HG03521 (cell line): Measurements from ENCODE around the gene STX8.
"Not testable (repeated sequence)": the region's sequence is repeated elsewhere in the genome, so short reads cannot be mapped to it uniquely, and the experiment has no call there.

Source experiments
- ATAC-seq: cut with Tn5 transposase; IDR thresholded peaks from one replicate; pipeline ENCODE4 v1.9.1; 2021; ENCODE audit warnings: mild to moderate bottlenecking, moderate library complexity; ENCODE audit not compliant: unreplicated experiment

Gene STX8

DNA sequence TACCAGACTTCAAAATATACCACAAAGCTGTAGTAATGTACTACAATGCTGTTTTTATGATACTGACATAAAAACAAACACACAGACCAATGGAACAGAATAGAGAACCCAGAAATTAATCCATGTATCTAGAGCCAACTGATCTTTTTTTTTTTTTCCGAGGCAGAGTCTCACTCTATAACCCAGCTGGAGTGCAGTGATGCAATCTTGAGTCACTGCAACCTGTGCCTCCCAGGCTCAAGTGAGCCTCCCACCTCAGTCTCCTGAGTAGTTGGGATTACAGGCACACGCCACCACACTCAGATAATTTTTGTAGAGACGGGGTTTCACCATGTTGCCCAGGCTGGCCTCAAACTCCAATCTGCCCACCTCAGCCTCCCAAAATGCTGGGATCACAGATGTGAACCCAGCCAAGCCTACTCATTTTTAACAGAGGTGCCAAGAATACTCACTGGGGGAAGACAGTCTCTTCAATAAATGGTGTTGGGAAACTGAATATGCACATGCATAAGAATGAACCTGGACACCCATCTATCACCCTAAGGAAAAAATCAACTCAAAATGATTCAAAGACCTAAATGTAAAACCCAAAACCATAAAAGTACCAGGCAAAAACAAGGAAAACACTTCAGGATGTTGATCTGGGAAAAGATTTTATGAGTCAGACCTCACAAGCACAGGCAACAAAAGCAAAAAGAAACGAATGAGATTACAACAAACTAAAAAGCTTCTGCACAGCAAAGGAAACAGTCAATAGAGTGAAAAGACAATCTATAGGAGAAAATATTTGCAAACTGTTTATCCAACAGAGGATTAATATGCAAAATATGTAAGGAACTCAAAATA lies 63.1 kb downstream of the STX8 start:
- ATAC-seq: no peak

DNA sequence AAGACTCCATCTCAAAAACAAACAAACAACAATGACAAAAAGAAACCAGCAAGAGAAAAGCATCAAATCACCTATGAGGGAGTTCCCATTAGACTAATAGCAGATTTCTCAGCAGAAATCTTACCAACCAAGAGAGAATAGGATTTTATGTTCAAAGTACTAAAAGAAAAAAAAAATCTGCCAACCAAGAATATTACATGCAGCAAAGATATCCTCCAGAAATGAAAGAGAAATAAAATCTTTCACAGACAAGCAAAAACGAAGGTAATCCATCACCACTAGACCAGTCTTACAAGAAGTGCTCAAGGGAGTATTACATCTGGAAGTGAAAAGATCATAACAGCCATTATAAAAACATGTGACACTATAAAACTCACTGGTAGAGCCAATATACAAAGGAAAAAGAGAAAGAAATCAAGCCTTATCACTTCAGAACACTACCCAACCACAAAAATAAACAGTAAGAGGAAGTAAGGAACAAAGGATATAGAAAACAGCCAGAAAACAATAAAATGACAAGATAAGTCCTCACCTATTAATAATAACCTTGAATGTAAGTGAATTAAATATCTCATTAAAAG lies 66.3 kb downstream of the STX8 start:
- no peak for ATAC-seq

DNA sequence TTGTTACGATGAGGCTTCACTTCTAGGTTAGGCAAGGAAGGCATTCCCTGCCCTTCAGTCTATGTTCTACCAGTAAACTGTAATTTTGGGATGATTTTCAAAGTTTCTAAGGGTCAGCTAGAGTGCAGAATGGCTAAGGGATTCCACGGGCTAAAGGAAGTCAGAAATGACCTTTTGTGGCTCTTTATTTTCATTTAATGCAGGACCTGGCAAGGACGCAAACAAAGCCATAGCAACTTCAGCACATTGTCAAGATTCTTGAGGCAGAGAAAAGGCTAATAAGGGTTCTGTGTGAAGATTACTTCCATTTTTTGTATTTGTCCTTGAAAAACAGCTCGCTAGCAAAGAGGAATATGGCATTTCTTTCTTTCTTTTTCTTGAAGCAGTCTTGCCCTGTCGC lies 76.6 kb downstream of the STX8 start:
- ATAC-seq: no peak

DNA sequence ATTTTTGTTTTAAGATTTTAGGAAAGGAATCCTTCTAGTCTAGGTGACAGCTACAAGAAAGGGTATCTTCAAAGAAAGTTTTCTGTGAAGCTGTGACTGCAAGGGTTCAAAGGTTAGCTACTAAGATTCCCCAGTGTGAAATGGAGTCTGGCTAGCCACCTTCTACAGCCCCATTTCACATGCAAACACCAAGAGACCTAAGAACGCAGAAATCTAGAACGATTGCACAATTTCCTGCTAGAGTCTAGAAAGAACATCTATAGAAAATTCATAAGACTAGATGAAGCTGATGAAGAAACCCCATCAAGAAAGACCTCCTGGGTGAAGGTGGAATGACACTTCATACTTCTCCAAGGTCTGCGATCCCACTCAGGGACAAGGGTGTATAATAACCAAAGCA lies 77.1 kb downstream of the STX8 start:
- ATAC-seq: no peak

DNA sequence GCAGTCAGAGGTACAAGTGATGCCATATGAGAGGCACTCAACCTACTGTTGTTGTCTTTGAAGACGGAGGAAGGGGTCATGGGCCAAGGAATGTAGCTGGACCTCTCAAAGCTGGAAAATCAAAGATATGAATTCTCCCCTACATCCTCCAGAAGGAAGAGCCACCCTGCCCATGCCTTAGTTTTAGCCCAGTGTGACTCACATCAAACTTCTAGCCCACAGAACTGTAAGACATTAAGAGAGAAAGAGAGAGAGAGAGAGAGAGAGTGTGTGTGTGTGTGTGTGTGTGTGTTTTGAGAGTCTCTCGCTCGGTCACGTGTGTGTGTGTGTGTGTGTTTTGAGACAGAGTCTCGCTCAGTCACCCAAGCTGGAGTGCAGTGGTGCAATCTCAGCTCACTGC lies 87.1 kb downstream of the STX8 start:
- ATAC-seq: no peak

DNA sequence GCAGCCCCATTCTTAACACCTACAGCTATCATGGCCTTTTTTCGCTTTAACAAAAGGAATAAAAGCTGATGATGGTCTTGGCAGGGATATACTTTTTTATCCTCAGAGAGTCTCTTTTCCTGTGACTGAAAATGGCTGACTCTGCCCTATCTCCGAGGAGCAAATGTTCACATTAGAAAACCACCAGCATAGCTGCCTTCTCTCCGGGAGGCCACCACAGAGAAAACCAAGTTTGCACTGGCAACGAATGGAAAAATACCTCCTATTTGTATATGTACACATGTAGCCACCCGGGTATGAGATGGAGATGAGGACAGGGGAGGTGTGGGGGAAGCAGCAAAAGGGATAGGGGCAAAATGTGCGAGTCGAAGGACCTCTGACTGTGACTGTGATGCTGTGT lies 88.2 kb downstream of the STX8 start:
- no peak for ATAC-seq

DNA sequence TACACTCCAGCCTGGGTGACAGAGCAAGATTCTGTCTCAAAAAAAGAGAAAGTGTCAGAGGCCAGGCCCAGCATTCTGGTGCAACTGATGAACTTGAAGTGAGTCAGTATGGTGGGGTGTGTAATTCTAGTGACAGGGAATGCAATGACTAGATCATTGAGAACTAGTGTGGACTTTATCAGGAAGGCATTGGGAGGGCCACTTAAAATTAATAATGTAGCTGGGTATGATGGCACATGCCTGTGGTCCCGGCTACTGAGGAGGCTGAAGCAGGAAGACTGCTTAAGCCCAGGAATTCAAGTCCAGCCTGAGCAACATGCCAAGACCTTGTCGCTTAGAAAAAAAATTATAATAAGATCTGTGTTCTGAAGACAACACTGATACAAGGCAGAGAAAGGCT lies 90.8 kb downstream of the STX8 start:
- no peak for ATAC-seq

DNA sequence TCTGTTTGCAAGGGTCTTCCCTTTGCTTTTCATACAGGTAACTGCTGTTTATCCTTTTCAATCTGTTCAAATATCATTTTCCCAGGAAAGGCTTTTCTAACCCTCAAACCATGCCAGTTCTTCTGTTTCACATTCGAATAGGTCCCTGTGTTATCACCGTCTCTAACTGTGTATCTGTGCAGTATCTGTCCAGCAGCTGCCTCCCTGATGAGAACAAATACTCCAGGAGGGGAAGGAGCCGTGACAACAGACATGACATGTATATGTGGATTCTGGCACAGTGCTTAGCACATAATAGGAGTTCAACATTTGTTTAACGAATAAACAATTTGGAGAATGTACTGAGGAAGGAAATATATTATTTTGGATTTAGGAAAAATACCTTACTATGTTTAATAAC lies 95.7 kb downstream of the STX8 start:
- ATAC-seq: no peak

DNA sequence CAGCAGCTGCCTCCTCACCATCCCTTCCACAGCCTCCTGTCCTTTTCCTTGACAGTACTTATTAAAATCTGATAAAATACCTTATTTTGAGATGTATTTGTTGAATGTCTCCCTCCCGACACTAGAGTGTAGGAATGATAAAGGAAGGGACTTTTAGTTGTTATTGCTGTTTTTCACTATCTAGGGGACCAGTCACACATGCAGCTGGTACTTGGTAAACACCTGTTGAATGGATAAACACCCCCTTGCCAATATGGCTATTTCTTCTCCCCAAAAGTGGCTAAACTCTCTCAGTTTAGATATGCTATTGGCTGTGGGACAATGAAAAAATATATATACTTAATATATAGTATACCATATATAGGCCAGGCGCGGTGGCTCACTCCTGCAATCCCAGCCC lies 96.7 kb downstream of the STX8 start:
- ATAC-seq: no peak

DNA sequence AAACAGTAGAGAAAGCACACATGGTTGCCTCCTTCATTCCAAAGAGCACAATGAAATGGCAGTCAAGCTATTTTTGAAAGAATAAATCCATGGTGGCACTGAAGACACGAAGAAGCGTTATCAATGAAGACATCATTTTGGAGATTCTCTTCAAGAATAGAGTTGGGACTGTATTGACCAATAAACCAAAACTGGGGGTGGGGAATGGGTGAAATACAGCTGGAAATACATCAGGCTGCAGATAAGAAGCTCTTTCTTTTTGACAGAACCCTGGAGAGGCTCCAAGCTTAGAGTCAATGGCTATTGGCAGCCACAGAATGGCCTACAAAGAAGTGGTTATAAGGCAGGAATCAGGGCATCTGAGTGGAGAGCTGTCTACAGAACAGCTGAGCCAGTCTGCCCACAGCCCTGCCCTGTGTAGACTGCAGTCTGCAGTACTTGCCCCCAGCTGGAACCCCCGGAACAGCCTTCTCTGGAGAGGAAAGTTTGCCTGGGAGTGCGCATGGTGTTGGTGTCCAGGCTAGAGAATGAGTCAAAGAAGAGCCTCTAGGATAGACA lies 100.4 kb downstream of the STX8 start:
- ATAC-seq: no peak

DNA sequence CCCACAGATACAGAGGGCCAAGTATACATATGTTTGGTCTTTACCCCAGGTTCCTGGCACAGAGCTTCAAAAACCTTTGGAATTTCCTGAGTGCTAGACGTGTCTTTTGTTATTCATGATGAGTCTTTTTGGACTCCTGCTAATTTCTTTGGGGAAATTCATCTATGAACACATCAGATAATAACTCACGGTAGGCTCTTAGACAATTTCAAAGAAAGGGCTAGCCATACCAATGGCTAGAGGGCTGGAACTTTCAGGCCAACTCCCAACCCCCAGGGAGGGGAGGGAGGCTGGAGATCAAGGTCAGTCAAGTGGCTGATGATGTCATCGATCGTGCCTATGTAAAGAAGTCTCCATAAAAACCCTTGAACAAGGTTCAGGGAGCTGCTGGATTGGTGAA lies 101.9 kb downstream of the STX8 start:
- ATAC-seq: no peak

DNA sequence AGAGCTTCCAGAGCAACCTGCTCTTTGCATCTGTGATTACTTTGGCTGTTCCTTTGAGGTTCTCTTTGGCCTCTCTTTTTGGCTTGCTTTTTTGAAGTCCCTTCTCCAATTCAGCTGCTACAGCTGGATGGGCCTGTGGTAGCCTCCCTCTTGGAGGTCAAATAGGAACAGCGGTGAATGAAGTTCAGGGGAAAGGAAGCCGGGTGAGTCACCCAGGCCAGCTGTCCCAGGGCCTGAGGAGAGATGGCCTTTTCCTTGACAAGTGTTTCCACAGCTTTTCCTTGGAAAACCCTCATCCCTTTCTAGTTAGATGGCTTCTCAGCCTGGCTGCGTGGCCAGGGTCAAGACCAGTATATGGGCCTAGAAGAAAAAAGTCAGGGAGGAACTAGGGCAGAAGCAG lies 103.1 kb downstream of the STX8 start:
- ATAC-seq: no peak

DNA sequence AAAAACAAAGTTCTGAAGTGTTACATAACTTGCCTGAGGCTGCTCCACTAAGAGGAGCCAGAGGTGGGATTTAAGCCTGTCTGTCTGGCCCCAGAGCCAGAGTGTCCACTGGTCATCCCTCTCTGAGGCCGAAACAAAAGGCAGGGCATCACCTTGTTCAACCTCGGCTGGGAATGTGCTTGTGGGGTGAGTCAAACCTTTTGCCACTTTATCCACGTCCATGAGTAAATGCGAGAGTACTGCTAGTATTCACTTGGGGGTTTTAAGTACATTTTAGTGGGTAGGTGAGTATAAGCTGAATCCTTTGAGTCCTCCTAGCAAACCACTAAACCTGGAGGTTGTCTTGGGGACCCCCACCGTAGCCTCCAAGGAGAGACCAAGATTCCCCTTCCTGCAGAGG lies 103.5 kb downstream of the STX8 start:
- ATAC-seq: no peak

DNA sequence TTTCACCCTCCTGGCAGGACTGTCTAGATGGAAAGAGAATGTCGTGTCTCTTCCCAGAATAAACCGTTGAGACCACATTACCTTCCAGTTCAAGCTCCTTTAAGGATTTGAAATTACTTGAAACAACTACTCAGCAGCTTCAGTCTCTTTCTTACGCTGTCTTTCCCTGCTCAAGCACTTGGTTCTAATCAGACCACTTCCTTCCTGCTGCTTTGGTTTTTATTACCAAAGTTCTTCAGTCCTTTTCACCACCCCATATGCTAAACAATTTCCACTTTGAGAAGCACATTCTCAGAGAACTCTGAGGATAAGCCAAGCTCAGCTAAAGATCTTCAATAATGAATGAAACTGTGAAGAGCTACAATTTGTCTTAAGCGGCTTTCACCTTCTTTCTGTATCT lies 105.4 kb downstream of the STX8 start:
- no peak for ATAC-seq

DNA sequence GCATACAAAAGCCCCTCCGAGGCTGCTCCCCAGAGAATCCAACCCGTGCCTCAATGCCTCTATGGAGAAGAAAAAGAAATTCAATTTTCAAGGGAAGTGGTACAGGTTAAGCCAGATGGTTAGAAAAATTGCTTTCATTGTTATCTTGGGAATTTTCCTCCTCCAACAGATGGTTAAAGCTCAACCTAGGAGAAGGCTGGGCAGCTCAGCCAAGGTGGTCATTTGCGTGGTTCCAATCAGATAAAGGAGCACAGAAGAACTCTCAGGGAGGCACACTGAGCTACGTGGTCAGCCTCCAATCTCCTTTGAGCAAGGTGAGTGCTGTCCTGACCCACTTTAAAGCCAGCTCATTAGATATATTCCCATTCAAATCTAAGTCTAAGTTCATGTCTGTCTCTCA lies 106.7 kb downstream of the STX8 start:
- ATAC-seq: no peak

DNA sequence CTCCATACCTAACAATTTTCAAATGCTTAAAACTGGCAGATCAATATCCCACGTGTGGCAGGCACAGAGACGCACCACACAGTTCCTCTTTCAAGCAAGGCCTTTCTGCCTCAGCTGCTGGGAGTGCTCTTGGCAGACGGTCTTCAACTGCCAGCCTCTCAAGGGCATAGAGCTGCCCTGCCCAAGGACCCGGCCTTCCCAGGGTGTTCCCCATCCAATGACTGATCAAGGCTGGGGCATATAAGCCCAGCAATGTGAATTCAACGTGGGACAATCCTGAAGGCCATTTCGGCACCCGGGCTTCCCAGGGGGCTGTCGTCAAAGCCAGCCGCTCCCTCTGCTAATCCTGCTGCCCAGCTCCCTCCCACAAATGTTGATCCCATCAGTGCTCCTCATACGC lies 107.1 kb downstream of the STX8 start:
- no peak for ATAC-seq

DNA sequence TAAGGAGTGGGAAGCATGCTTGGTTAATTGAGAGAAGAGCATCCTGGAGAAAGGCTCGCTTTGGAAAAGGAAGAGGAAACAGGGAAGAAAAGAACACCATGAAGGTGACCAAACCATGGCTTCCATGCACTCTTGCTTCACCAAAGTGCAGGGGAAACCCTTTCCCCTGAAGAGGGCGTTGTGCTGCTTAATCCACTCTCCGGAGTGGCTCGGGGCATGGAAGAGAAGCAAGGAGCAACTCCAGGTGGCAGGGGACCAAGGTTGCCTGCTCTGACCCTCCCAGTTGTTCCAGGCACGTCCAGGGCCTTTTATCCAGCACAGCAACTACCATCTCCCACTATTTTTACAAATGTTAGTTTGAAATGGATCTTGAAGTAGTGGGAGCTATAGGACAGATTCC lies 108.1 kb downstream of the STX8 start:
- ATAC-seq: no peak

DNA sequence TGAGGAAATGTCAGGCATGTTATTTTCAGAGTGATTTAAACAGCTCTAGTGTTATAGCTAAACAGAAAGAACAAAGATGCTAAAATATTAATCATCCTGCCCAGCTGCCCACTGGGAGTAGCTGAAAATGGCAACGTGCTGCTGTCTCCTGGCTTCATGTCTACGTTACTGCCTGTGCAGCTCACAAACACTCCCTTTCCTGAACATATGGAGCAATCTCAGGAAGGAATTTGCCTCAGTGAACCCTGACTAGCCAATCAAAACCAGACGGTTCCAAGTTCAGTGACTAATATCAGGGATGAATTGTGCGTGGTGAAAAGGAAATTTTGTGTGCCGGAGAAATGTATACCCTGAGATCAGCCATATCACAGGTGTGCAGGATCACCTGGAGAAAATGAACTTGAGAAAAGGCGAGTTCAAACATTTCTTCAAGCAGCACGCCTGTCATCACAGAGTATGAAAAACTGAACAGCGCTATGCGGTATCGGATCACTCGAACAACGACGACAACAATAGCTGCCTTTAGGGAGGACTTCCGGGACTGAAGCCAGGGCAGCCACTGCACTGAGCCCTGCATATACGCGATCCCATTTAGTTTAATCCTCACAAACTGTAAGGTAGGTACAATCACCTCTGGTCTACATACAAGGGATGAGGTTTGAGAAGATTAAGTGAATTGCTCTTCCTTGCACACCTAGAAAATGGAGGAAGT lies 110.3 kb downstream of the STX8 start:
- no peak for ATAC-seq

DNA sequence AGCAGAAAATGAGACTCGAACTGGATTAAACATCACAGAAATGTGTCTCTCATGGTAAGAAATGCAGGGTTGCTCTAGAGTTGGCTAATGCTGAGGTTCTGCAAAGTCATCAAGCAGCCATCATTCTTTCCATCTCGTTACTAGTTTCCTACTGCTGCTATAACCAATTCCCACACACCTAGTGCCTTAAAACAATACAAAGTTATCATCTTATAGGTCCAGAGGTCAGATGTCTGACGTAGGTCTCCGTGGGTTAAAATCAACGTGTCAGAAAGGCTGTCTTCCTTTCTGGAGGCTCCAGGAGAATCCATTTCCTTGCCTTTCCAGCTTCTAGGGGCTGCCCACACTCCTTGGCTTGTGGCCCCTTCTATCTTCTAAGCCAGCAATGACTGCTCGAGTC lies 118.6 kb downstream of the STX8 start:
- no peak for ATAC-seq

DNA sequence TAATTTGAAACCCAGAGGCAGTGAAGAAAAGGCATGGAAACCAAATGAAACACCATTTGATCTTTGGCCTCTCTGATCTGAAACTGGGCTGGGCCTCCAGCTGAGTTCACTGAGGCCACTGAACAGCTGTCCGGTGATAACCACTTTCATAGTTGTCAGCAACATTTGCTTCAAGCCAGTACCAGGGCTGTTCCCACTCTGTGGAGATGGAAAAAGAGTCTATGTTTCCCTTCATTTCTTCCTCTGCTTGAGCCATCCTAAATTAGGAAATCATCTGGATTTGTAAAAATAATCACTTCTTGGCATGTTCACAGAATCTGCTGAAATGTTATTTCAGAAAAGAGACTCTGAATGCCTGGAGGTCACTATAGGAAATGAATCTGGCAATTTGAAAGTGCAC lies 119.3 kb downstream of the STX8 start:
- ATAC-seq: no peak

DNA sequence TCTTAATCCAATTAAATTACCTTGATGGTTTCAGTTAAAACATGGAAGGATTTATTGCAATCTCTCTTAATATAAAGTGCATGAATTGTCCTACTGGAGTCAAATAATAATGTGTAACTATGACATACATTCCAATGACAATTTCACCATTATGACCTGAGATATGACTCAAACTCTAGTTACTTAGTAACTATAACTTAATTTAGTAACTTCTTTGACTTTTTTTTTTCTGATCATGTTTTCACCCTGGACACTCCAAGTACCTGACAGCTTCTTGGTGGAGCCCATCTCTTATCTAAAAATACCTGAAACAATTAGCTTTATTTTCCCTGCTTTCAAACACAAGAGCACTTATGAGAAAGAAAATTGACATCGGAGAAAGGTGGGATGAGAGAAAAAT lies 123.7 kb downstream of the STX8 start:
- ATAC-seq: no peak

DNA sequence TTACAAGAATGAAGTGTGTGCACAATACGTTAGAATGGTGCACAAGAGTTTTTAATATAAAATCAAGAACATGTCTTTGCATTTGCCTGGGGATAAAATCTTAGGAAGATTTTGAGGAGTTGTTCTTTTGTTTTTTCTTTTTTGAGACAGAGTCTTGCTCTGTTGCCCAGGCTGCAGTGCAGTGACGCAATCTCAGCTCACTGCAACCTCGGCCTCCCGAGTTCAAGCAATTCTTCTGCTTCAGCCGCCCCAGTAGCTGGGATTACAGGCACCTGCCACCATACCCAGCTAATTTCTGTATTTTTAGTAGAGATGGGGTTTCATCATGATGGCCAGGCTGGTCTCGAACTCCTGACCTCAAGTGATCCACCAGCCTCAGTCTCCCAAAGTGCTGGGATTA lies 128.3 kb downstream of the STX8 start:
- not testable (repeated sequence) for ATAC-seq
